ENCODE data around the gene NDUFA5.

DNA sequence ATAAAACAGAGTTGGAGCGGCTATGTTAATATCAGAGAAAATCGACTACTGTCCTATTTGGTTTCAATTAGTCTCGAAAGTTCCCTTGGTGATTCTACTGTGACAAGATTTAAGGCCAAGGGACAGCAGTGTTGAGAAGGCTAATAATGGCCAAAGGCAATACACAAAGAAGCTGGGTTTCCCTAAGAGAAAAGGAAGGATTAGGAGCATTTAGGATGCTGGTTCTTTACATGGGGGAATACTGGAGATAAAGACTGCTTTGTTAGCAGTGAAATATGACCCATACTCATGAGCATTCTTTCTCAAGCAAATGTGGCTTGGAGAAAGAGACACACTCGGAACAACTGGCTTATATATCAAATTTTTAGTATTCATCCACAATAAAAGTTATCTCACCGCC lies 55.4 kb downstream of the NDUFA5 start:
- TF ChIP-seq, protein P1, sequence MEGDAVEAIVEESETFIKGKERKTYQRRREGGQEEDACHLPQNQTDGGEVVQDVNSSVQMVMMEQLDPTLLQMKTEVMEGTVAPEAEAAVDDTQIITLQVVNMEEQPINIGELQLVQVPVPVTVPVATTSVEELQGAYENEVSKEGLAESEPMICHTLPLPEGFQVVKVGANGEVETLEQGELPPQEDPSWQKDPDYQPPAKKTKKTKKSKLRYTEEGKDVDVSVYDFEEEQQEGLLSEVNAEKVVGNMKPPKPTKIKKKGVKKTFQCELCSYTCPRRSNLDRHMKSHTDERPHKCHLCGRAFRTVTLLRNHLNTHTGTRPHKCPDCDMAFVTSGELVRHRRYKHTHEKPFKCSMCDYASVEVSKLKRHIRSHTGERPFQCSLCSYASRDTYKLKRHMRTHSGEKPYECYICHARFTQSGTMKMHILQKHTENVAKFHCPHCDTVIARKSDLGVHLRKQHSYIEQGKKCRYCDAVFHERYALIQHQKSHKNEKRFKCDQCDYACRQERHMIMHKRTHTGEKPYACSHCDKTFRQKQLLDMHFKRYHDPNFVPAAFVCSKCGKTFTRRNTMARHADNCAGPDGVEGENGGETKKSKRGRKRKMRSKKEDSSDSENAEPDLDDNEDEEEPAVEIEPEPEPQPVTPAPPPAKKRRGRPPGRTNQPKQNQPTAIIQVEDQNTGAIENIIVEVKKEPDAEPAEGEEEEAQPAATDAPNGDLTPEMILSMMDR (optimal IDR thresholded peaks at IDR 0.05 in 1 of 3, IDR thresholded peaks at IDR 0.05 in 1 of 3, conservative IDR thresholded peaks at IDR 0.05 in 1 of 3; ENCODE audit: extremely low read depth in 1 of 3, insufficient read depth in 2 of 3, low read length in 3 of 3), result no peak
- no peak for TF ChIP-seq EZH2 (IDR thresholded peaks at IDR 0.05; ENCODE audit: low read length)
